GM23248 (cell line): ENCODE results near the gene DNPEP.

Experiments
- EZH2 ChIP-seq: fragments of 200-600 bp; sonication (generic); IDR thresholded peaks from 2 replicates; pipeline ENCODE4 v1.6.1; 2018; ENCODE audit warnings: antibody characterized with exemption, mild to moderate bottlenecking; ENCODE audit not compliant: insufficient read depth, poor library complexity, severe bottlenecking
- EZH2phosphoT487 ChIP-seq: fragments of 200-600 bp; sonication (generic); IDR thresholded peaks from 2 replicates; pipeline ENCODE4 v1.6.1; 2018; ENCODE audit warnings: antibody characterized with exemption, moderate library complexity, mild to moderate bottlenecking, low read depth; ENCODE audit not compliant: insufficient read depth

DNA sequence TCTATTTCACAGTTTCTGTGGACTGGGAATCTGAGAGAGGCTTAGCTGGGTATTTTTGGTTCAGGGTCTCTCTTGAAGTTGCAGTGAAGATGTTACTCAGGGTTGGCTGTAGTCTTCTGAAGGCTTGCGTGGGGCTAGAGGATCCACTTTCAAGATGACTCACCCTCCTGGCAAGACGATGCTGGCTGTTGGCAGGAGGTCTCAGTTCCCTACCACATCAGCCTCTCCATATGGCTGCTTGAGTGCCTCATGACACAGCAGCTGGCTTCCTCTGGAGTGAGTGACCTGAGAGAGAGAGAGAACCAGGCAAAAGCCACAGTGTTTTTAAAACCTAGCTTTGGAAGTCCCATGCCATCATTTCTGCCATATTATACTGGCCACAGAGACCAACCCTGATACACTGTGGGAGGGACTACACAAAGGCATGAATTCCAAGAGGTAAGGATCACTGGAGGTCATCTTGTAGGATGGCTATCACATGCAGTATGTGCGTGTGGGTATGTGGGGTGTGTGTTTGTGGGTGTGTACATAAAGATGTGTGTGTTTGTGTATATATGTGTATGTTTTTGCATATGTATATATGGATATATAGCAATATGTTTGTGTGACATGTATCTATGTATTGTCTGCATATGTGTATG, 25.1 kb downstream of the DNPEP start:
- no peak for TF ChIP-seq EZH2phosphoT487
- TF ChIP-seq EZH2: no peak
